ENCODE data around the gene HOXD3. TPM values are rescaled to one million over a fixed set of nuclear protein-coding genes. Genes with fewer than 3 reads are reported as not detected.

The HOXD3 gene
- total RNA-seq, 4 donors from 2014 or later: 0.40 to 2.9 (median 1.5) TPM; not detected in 1

DNA sequence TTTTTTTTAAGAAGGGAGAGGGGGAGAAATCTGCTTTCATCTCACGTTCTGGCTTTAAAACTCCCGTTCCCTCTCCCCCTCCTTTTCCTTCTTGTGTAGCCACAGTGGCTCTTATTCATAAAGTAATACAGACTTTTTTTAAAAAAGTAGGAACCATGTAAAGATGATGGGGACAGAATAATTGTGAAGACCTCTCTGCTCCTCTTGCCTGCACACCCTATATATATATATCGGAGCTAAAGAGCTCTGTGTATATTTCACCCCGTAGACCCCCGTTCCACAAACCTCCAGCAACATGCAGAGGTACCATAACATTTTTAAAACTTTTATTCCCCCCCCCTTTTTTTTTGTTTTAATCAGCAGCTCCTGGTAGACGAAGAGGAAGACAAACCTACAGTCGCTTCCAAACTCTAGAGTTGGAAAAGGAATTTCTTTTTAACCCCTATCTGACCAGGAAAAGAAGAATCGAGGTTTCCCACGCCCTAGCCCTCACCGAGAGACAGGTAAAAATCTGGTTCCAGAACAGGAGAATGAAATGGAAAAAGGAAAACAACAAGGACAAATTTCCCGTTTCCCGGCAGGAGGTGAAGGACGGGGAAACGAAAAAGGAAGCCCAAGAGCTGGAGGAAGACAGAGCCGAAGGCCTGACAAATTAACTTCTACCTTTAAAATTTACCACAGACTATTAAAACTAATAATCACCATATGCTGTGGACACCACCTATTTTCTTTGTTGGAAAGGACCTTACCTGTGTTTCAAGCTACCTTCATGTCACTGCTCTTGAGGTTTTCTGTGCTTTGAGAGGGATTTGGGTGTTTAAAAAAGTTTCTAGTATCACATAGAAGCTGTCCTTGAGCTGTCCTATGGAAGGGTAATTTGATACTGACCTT, 25.9 kb upstream of the HOXD3 start:
- intact Hi-C loops (cut with DNase I): no loop called here
- Histone ChIP-seq H3K27me3 (peaks cover 25 to 100% (median 51%) of the 10 kb centered on the region in 4 donors), H3K9me3 (no peaks in the 10 kb centered on the region), H3K27ac (peak overlapping the region in 3 of 4 donors; percentile 60 to 86 (median 78)), H3K36me3 (no peaks in the 10 kb centered on the region), H3K4me1 (peaks cover 5 to 70% (median 9%) of the 10 kb centered on the region in 3 donors), H3K4me3 (peak overlapping the region in 3 of 4 donors; percentile 37 to 62 (median 54))
- 20 to 24% methylated on average over 15 of the region's 15 CpGs for WGBS, 2 donors
- DNase-seq: no peak
- no peak for TF ChIP-seq POLR2A (IDR thresholded peaks at IDR 0.05)
- TF ChIP-seq, protein P1, sequence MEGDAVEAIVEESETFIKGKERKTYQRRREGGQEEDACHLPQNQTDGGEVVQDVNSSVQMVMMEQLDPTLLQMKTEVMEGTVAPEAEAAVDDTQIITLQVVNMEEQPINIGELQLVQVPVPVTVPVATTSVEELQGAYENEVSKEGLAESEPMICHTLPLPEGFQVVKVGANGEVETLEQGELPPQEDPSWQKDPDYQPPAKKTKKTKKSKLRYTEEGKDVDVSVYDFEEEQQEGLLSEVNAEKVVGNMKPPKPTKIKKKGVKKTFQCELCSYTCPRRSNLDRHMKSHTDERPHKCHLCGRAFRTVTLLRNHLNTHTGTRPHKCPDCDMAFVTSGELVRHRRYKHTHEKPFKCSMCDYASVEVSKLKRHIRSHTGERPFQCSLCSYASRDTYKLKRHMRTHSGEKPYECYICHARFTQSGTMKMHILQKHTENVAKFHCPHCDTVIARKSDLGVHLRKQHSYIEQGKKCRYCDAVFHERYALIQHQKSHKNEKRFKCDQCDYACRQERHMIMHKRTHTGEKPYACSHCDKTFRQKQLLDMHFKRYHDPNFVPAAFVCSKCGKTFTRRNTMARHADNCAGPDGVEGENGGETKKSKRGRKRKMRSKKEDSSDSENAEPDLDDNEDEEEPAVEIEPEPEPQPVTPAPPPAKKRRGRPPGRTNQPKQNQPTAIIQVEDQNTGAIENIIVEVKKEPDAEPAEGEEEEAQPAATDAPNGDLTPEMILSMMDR (IDR thresholded peaks at IDR 0.05): no peak

DNA sequence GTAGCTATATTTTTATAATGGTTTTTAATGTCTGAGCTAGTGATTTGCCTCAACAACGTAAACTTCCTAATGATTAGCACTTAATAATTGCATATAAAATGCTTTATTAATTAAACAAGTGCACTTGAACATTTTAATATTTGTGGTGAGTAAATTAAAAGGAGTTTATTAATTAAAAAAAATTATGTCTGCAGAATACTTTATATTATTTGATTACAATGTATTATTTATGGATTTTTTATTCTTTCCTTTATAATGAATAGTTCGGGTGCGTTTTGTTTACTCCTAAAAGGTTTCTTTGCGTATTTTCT, 25.3 kb upstream of the HOXD3 start:
- Histone ChIP-seq H3K27me3 (peaks cover 30 to 100% (median 54%) of the 10 kb centered on the region in 4 donors), H3K9me3 (no peaks in the 10 kb centered on the region), H3K36me3 (no peaks in the 10 kb centered on the region), H3K4me3 (peak overlapping the region in 3 of 4 donors; percentile 37 to 62 (median 54)), H3K4me1 (peaks cover 5 to 76% (median 9%) of the 10 kb centered on the region in 3 donors), H3K27ac (peak overlapping the region in 3 of 4 donors; percentile 7 to 86 (median 60))
- intact Hi-C loops (cut with DNase I): no loop called here
- DNase-seq: no peak
- 33 to 40% methylated on average over 4 of the region's 4 CpGs for WGBS, 2 donors
- TF ChIP-seq, protein P1 (IDR thresholded peaks at IDR 0.05): no peak
- TF ChIP-seq POLR2A (IDR thresholded peaks at IDR 0.05): no peak

DNA sequence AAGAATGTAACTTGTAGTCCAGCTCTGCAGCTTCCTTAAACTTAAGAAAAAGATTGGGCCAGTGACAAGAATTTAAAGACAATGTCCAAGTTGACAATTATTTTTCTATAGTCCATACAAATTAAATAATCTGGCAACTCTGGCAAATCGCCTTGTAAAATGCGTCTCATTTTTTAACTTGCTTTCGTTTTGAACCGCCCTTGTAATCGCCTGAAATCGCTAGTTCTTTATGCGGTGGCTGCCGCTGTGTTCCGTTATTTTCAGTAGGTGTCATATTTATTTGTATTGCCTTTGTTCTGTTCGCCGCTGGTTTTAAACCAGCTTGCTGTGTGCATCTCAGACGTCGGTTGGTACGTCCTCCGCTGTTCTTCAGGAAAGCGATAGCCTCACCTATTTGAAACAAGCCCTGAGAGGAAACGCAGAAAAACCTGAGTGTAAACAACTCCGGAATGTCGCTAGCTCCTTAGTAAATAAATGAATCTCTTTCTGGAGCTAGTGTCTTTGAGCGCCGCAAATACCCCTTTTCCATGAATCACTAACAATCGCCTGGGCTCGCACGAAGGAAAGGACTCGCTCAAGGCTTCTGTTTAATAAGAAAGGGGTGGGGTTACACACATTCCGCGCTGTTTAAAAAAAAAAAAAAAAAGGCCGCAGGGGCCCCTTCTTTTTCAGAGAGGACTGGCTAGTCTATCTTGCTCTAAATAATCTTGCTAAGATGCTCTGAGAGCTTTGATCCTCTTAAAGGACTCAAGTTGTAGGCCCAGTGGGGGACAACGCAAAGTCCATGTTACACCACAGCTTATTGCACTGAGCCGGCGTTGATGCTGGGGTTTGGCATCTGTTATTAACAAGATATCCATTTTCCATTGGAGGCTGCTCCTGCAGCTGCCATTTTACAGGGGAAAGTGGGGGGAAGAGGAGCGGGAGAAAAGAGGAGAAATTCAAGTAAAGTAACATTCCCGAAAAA, 24.6 kb upstream of the HOXD3 start:
- TF ChIP-seq, protein P1 (IDR thresholded peaks at IDR 0.05): no peak
- no peak for TF ChIP-seq POLR2A (IDR thresholded peaks at IDR 0.05)
- intact Hi-C loops (cut with DNase I): no loop called here
- no peak for DNase-seq
- Histone ChIP-seq H3K4me3 (peak overlapping the region in 3 of 4 donors; percentile 37 to 62 (median 54)), H3K27ac (peak overlapping the region in 2 of 4 donors; percentile 60 to 86), H3K36me3 (no peaks in the 10 kb centered on the region), H3K27me3 (peaks cover 30 to 100% (median 57%) of the 10 kb centered on the region in 4 donors), H3K9me3 (no peaks in the 10 kb centered on the region), H3K4me1 (peaks cover 5 to 73% (median 9%) of the 10 kb centered on the region in 3 donors)
- WGBS, 2 donors: 15 to 21% methylated on average over 31 to 33 of the region's 33 CpGs

DNA sequence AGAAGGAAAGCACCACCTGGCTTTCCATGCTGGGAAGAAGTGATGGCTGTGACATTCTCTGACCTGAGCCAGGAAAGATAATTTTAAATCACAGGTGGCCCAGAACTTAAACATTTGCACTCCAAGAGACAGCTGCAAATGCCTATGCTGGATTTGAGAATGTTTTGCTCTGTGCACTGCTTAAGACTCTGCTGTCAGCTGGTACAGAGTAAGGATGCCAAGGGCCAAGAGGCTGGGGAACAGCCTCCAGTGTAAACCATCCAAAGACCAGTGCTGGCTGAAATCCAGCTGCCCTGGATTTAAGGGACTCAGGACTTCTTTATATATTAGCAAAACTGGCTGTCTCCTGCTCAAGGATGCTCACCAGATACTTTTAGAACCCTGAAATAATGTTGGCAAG, 23.7 kb upstream of the HOXD3 start:
- Histone ChIP-seq H3K27ac (peak overlapping the region in 1 of 4 donors; percentile 60), H3K27me3 (peaks cover 28 to 100% (median 56%) of the 10 kb centered on the region in 4 donors), H3K4me1 (peaks cover 5 to 68% (median 9%) of the 10 kb centered on the region in 3 donors), H3K36me3 (no peaks in the 10 kb centered on the region), H3K4me3 (no peak overlapping the region), H3K9me3 (no peaks in the 10 kb centered on the region)
- TF ChIP-seq, protein P1 (IDR thresholded peaks at IDR 0.05): no peak
- intact Hi-C loops (cut with DNase I): no loop called here
- no peak for DNase-seq

Data from esophagus squamous epithelium (tissue), 5 donors.